NCI-H82 treated with DMSO at 0.1 percent for 48 hours (cell line): ENCODE measurements around the gene HOXC9.

Experiments
- DNase-seq: peaks from one replicate; lab custom pipeline; 2025; ENCODE audit not compliant: unreplicated experiment; lab: John Stamatoyannopoulos, UW

HOXC9 gene

DNA sequence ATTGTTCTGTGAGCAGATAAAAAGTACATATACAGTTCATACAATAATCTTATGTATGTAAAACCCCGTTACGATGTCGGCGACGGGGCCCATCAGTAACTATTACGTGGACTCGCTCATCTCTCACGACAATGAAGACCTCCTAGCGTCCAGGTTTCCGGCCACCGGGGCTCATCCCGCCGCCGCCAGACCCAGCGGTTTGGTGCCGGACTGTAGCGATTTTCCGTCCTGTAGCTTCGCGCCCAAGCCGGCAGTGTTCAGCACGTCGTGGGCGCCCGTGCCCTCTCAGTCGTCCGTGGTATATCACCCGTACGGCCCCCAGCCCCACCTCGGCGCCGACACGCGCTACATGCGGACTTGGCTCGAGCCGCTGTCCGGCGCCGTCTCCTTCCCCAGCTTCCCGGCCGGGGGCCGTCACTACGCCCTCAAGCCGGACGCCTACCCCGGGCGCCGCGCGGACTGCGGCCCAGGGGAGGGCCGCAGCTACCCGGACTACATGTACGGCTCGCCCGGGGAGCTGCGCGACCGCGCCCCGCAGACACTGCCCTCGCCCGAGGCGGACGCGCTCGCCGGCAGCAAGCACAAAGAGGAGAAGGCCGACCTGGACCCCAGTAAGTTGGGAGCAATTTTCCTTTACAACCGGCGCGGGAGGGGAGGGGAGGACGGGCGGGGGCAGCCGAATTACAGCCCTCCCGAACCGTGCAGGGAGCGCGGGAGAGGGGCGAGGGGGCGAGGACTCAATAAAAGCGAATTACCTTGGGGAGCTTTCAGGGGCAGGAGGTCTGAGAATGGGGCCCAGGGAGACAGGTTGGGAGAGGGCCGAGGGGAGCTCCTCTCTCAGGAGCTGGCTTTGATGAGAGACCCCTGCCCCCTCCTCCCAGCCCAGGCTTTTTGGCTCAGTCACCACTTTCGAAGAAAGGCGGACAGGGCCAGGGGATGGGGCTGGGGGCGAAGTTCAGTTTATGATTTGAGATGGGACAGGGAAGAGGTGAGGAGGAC is at the start of gene HOXC9:
Gene HOXC9, plus strand, starts transcription at position 46 of the 999 bp plus-strand sequence. Its CDS starts 28 bp downstream, at position 74.
- DNase-seq = no peak

- no peak for DNase-seq
Observed at GRCh38 chr12:53950437-53950773, 49.6 kb upstream of the HOXC9 start.

GRCh38 chr12:53950789-53951576 is 49.0 kb upstream of the HOXC9 start:
- no peak for DNase-seq

DNA sequence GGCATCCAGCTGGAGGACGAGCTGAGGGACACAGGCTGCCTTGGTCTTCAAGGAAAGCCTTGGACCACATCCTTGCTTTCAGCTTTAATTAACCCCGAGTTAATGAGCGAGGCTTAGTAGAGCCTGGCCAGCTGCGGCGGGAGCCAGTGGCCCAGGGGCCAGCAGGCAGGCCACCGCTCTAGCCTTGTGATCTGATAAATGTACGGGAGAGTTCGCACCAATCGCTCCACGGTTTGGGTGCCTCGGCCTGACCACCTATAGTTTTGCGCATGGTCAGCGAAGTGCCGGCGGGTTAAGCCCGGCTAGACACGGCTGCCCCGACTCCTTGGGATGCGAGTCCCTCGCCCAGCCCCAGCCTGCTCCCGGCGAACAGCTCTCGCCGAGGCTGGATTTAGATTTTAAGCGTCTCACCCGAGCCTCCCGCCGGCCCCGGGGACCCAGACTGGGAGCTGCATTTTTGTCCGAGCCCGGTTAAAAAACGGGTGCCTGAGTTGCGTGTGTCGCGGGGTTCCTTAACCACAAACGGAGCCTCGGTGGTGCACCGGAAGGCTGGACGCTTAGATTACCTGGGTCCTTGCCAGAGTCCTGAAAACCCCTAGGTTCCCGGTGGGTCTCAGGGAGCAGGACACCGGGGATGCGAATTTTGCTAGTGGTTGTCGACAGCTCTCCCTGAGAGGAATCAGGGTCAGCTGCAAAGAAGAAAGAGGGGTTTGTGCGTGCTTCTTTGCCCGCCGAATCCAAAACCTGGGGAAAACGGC is 48.2 kb upstream of the HOXC9 start:
- no peak for DNase-seq

- DNase-seq = no peak
Observed at GRCh38 chr12:53952335-53952694, 47.6 kb upstream of the HOXC9 start.

DNA sequence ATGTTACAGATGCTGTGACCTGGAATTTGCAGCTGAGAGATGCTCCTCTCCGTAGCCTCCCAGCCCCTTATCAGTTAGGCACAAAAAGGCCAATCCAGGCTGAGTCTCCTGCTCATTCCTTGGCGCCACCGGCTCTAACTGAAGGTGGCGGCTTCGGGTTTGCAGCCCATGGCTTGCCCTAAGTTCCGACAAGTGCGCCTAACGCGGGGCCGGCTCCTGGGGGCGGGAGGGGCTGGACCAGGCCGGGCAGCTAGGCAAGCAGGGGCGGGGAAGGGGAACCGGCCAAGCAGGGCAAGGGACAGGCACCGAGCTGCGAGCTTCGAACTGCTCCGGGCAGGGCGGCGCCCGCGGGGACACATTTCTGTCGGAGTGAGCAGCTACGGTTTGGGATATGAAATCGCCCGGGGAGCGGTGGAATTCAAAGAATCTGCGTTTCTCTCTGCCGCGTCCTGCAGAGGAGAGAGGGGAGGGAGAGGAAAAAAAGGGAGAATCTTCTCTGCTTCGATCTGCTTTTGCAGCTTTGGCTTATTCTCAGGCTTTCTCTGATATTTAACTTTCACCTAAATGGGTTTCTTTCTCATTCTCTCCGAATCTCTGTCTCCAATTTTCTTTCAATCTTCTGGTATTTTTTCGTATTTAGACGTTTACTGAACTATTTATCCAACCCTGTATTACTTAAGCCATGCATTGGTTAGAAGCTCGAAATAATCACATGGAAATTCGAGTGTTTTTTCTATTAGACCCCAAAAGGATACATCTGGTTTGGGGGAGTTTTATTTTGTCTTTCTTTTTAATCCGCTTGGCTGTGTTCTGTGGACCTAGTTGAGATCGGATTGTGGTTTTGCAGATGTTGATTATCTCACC is 46.9 kb upstream of the HOXC9 start:
- DNase-seq = no peak

DNA sequence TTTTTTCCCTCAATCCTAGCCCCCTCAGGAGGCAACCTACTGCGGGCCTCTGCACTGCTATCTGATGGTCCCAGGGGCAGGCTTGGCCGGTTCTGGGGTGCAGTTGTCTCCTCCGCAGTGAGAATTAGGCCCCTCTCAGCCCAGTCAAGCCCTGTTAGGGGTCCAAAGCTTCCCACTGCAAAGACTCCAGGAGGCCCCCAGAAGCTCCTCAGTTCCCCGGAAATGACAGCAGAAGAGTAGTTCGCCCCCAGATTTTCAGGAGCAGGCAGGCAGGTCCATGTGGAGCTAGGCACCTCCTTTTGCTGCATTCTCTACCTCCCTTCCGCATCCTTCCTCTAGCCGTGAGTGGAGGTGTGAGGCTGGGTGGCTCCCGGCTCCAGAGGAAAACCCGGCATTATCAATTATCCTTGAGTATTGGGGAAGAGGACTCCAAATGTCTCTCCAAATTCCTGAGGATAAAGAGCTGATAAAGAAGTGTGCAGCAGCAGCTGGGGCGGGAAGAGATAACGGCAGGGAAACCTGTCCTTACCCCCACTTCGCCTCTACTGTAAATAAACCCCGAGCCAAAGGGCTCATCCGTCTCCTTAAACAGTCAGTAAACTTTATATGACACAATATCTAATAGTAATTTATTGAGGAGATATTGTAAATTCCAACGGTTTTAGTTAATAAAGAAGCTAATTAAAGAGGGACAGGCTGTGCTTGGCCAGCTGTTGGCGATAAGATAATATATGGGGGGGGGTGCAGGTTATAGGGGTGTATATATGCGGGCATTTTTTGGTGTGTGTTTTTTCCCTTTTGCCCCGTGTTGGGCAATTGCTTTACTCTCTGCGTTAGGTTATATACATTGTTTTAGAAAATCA is 45.9 kb upstream of the HOXC9 start:
- DNase-seq = no peak

DNA sequence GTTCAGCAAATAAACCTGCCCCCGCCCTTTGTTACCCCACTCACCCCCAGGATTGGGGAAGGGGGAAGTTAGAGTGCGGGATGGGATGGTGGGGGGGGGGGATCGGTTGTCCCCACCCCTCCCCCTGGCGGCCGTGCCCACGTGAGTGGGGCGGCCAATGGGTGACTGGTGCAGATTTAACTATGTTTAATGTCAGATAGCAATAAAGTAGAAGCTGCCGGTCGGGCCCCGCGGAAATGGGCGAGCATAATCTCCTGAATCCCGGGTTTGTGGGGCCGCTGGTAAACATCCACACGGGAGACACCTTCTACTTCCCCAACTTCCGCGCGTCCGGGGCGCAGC is 45.3 kb upstream of the HOXC9 start, which contains the start of gene HOXC12:
Gene HOXC12, plus strand, starts transcription at position 210 of the 342 bp plus-strand sequence. Its CDS starts 27 bp downstream, at position 237.
- no peak for DNase-seq

DNA sequence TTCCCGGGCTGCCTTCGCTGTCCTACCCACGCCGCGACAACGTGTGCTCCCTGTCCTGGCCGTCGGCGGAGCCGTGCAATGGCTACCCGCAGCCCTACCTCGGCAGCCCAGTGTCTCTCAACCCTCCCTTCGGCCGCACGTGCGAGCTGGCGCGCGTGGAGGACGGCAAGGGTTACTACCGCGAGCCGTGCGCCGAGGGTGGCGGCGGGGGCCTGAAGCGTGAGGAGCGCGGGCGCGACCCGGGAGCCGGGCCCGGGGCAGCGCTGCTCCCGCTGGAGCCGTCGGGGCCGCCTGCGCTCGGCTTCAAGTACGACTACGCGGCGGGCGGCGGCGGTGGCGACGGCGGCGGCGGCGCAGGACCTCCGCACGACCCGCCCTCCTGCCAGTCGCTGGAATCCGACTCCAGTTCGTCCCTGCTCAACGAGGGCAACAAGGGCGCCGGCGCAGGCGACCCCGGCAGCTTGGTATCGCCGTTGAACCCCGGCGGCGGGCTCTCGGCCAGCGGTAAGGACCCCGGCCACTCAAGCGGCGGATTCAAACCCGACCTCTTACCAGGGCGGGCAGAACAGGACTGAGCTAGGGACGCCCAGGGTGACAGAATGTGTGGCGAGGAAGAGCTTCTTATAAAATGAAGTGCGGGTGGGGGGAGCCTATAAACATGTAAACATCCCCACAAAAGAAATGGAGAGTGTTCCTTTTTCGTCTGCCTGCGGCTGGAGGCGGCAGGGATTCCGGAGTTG is 44.8 kb upstream of the HOXC9 start:
- DNase-seq = no peak

DNA sequence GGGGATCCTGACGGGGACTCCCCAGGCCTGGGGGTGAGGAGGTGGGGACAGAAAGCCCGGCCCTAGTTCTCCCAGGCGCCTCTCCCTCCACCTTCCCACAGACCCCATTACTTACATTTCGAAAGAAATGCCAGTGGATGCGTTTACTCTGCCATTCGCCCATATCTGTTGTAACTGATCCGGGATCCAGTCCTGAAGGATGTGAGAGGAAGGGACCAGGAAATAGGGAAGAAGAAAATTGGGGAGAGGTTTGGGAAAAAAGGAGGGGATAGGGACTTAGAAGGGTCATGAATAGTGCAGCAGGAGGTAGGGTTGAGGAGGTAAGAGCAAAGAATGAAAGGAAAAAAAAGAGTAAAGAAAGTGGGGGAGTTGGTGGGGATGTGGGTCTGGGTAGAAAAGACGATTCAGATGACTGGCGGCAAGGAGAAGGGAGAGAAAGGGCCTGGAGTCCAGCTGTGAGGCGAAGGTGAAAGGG is 44.1 kb upstream of the HOXC9 start:
- DNase-seq = no peak

- no peak for DNase-seq
Observed at GRCh38 chr12:53956251-53956887, 43.6 kb upstream of the HOXC9 start.

- DNase-seq = no peak
Observed at GRCh38 chr12:53956914-53957536, 42.9 kb upstream of the HOXC9 start.

- no peak for DNase-seq
Observed at GRCh38 chr12:53958128-53958527, 41.8 kb upstream of the HOXC9 start.

DNA sequence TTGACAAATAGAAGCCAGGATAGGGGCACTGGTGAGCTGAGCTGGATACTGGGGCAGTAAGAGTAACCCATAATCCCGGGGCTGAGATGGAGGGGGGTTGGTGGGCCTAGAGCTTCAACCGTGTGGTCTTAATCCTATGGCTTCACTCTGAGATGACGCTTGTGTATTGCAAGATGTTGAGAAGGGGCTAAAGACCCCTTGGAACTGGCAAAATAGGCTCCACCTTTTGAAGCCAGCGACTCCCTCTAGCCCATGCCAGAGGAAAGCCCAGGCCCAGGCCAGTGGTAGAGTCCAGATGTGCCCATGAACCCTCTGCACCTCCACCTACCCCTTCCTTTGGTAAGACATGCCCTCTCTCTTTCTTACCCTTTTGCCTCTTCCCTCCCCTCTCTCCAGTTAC is 40.6 kb upstream of the HOXC9 start:
- no peak for DNase-seq

DNA sequence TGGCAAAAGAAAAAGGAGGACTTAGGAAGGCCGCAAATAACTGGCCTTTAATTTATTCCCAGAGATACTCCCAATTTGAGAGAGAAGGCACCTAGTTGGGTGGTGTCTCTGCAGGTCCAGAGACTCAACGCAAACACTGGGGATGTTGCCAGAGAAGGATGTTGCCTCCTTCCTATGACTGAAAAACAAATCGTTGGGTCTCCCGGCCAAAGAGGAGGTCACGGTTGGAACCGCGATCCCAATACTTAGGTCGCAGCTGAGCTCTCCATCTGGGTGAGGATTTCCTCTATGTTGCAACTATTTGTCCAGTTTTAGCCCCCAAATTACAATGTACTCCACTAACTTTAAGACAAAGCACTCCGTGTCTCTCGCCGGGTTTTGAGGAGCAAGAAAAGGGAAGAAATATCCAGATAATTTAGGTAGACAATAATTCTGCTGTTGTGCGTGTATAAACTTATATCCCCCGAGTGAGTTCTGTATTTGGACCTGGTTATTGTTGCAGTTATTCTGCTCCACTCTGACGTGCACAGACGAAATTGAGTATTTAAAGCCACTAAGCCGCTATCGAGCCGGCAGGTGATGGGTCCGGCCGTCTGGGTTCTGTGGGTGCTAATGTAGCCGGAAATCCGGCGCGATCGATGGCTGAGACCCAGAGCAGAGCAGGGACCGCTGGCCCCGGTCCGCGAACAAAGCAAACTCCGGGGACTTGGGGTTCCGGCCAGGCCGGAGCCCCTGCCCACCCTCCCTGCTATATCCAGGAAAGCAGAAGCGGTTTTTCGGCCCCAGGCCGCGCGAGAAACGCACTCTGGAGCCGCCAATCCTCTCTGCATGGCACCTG is 39.6 kb upstream of the HOXC9 start:
- no peak for DNase-seq

DNA sequence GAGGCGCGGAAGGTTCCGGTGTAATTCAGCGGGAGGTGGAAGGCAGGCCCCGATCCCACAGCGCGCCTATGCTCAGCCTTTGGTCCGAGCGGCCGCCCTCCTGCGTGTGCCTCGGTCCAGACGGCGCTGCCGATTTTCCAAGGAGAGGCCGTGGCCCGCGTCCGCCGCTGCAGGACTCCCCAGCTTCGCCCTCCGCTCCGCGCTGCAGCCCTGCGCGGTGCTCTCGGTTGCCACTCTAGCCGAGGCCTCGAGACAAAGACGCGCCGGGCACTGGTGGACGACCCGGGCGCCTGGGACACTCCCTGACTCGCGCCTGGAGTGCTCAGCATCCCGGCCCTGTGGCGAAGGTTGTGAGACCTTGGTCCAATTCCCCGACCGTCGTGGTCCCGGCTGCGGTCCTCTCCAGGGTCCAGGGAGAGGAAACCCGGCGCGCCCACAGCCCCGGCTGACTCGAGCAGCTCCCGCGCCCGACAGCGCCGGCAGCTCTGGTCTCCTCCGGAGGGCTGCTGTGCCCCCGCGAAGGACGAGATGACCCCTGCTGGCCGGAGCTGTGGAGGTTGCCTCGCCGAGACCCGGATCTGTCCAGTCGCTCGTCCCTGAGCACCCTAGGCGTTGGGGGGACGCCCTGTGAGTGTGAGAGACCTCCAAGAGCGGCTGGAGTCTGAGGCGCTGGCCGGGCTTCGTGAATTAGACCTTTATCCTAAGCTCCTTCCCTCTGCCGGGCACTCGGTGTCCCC is 38.8 kb upstream of the HOXC9 start:
- no peak for DNase-seq
